K562 (cell line): ENCODE results near the gene ATG13. TPM values are rescaled to one million over a fixed set of nuclear protein-coding genes. Genes with fewer than 3 reads are reported as not detected.

Source experiments
- DPF2 ChIP-seq: fragments of 450-650 bp; IDR thresholded peaks from 2 replicates; pipeline ENCODE4 v1.6.1; 2016
- KLF6 ChIP-seq: fragments of 250-450 bp; sonication (Bioruptor Pico); IDR thresholded peaks from 2 replicates; pipeline ENCODE4 v1.4.0; 2020; ENCODE audit warnings: mild to moderate bottlenecking, moderate library complexity, borderline replicate concordance
- REST ChIP-seq, 2 experiments: fragments of 450-650 bp; formaldehyde crosslinking in 1 of 2; IDR thresholded peaks; 2 replicates each; pipeline versions ENCODE4 v1.4.0 to v1.6.1; 2014 to 2020; ENCODE audit warnings: mild to moderate bottlenecking in 2 of 2, borderline replicate concordance in 1 of 2, low read depth in 1 of 2
- RREB1 ChIP-seq: fragments of 250-450 bp; sonication (Bioruptor Pico); IDR thresholded peaks from 2 replicates; pipeline ENCODE4 v1.4.0; 2020
- SOX6 ChIP-seq: fragments of 450-650 bp; IDR thresholded peaks from 2 replicates; pipeline ENCODE4 v1.6.1; 2014; ENCODE audit warnings: mild to moderate bottlenecking
- SRSF9 ChIP-seq: fragments of 200-400 bp; formaldehyde crosslinking; IDR thresholded peaks from 2 replicates; pipeline ENCODE4 v1.6.1; 2017; ENCODE audit warnings: low read depth, low read length, borderline replicate concordance
- TAF9B ChIP-seq: fragments of 450-650 bp; IDR thresholded peaks from 2 replicates; pipeline ENCODE4 v1.6.1; 2018; ENCODE audit warnings: mild to moderate bottlenecking; ENCODE audit not compliant: partially characterized antibody
- TCF7L2 ChIP-seq: fragments of 150-350 bp; IDR thresholded peaks from 2 replicates; pipeline ENCODE4 v1.6.1; 2016; ENCODE audit warnings: low read depth, mild to moderate bottlenecking, low read length, moderate library complexity
- TEAD4 ChIP-seq, 2 experiments: sonication (generic) in 1 of 2; formaldehyde crosslinking in 1 of 2; IDR thresholded peaks; 2 replicates each; pipeline versions ENCODE4 v1.6.1 to v1.8.0; 2012 to 2022; ENCODE audit warnings: borderline replicate concordance in 1 of 2, inconsistent platforms in 1 of 2, low read length in 1 of 2, mild to moderate bottlenecking in 1 of 2, missing genetic modification reagents in 1 of 2
- ZBTB5 ChIP-seq: fragments of 450-650 bp; IDR thresholded peaks from 2 replicates; pipeline ENCODE4 v1.6.1; 2017; ENCODE audit warnings: antibody characterized with exemption
- polyA plus RNA-seq, 8 experiments: library from polyadenylated mRNA; depleted of rRNA in 4 of 8; stranded (reverse) in 5 of 8; unstranded in 3 of 8; fragments of >200 nt; fragmentation: Nextera tagmentation in 2 of 8; fragmentation: Illumina TruSeq in 1 of 8; extraction: Ambion mirVana in 2 of 8; extraction: Trizol in 1 of 8; gene quantifications; 2 replicates each; pipeline versions ENCODE4 v1.2.1 to v1.2.3, GENCODE V29; 2011 to 2014; ENCODE audit warnings: inconsistent platforms in 1 of 8, missing spikeins in 1 of 8
- total RNA-seq, 7 experiments: library from RNA; depleted of rRNA in 6 of 7; stranded (reverse); fragments of >200 nt in 6 of 7; fragmentation: Illumina TruSeq in 2 of 7; extraction: Trizol in 2 of 7; gene quantifications; 2 replicates each; pipeline versions ENCODE4 v1.2.1 to v1.2.3, GENCODE V29; 2011 to 2021; ENCODE audit warnings: low replicate concordance in 1 of 7

Gene ATG13
- total and polyA plus RNA-seq, 9 of the 15 experiments (the other 6 are each of a cell fraction or from before 2014, with no cell fraction given) = 13.1 to 61.5 (median 36.5) TPM

GRCh38 chr11:46611526-46612304, 5.6 kb upstream of the ATG13 start (continued):
- TF ChIP-seq SRSF9 (no peak), REST (IDR thresholded peaks at IDR 0.05; ENCODE audit: borderline replicate concordance) (no peak; the same call in 1 of the 2 replicates), REST (CRISPR knock-in tag; IDR thresholded peaks at IDR 0.05; ENCODE audit: low read depth) (no peak), SOX6 (peak; percentile 53; the same call in 1 of the 2 replicates), KLF6 (CRISPR knock-in tag) (no peak), TAF9B (no peak), RREB1 (no peak), TEAD4 (IDR thresholded peaks at IDR 0.05; ENCODE audit: low read length) (peak; percentile 81), TEAD4 (CRISPR knock-in tag; IDR thresholded peaks at IDR 0.05; ENCODE audit: borderline replicate concordance) (no peak), TCF7L2 (no peak), DPF2 (peak; percentile 66), ZBTB5 (no peak)
